ENCODE measurements around the gene ADAT1.

ADAT1 gene

GRCh38 chr16:75570396-75571065, 52.5 kb downstream of the ADAT1 start:
- no peak overlapping the region for H2AK5ac ChIP-seq (ENCODE audit: low read length, severe bottlenecking)
- H2BK12ac ChIP-seq (ENCODE audit: low read length in 2 of 2): no peak overlapping the region
- H4K8ac ChIP-seq (ENCODE audit: low read length): no peak overlapping the region
- no peak overlapping the region for H3K18ac ChIP-seq (ENCODE audit: low read depth in 1 of 2, low read length in 2 of 2)
- no peaks in the 10 kb centered on the region for H3K27me3 ChIP-seq (ENCODE audit: control insufficient read depth in 1 of 2, insufficient read depth in 1 of 2, low read length in 2 of 2)
- H2BK15ac ChIP-seq (ENCODE audit: low read depth, poor library complexity, severe bottlenecking): no peak overlapping the region
- WGBS: 94% methylated on average over 3 of the region's 5 CpGs
- no peak overlapping the region for H3K4me2 ChIP-seq (ENCODE audit: low read length, poor library complexity, severe bottlenecking)
- H2BK5ac ChIP-seq (ENCODE audit: low read depth, low read length, poor library complexity, severe bottlenecking): no peak overlapping the region
- H2BK120ac ChIP-seq (ENCODE audit: low read depth, low read length): no peak overlapping the region
- no peak overlapping the region for H2AFZ ChIP-seq (ENCODE audit: low read depth, low read length)
- H3K9me3 ChIP-seq (ENCODE audit: control insufficient read depth, low read length): no peaks in the 10 kb centered on the region
- peaks cover 6% of the 10 kb centered on the region for H3K4me1 ChIP-seq (ENCODE audit: control insufficient read depth, insufficient read depth, low read depth, low read length)
- peaks cover 63% of the 10 kb centered on the region for H3K79me1 ChIP-seq (replicated peaks; ENCODE audit: low read length, poor library complexity, severe bottlenecking)
- DNase-seq: no peak
- H3K27ac ChIP-seq (ENCODE audit: low read length, poor library complexity, severe bottlenecking): no peak overlapping the region
- no peak overlapping the region for H3K14ac ChIP-seq (ENCODE audit: low read length in 2 of 2)
- peaks cover 52 to 79% of the 10 kb centered on the region in 2 experiments for H3K36me3 ChIP-seq (ENCODE audit: control insufficient read depth in 1 of 2, insufficient read depth in 2 of 2, low read depth in 1 of 2, low read length in 2 of 2)
- no peak overlapping the region for H3K23ac ChIP-seq (ENCODE audit: low read length in 2 of 2)
- H3K4me3 ChIP-seq (ENCODE audit: insufficient read depth in 1 of 2, low read depth in 1 of 2, low read length in 2 of 2): no peak overlapping the region
- H3K9ac ChIP-seq (ENCODE audit: low read length): no peak overlapping the region
- H4K91ac ChIP-seq (ENCODE audit: low read length): no peak overlapping the region
- no peak overlapping the region for H3K4ac ChIP-seq (ENCODE audit: low read depth in 1 of 2, low read length in 2 of 2)

DNA sequence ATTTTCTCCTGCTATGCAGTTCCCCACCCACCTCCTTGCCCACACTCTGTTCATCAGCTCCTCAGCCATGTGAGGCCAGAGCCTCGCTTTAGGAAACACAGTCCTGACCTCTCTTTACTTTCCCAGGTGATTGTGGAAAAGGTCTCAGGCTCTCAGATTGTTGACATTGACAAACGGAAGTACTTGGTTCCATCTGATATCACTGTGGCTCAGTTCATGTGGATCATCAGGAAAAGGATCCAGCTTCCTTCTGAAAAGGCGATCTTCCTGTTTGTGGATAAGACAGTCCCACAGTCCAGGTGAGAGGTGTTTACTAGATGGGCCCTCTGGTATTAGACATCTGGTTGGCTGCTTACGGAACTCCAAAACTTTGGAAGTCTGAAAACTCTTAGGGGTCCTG, 55.2 kb downstream of the ADAT1 start:
- H3K4ac ChIP-seq (ENCODE audit: low read depth in 1 of 2, low read length in 2 of 2): no peak overlapping the region
- 96% methylated on average over 4 of the region's 4 CpGs for WGBS
- H2BK5ac ChIP-seq (ENCODE audit: low read depth, low read length, poor library complexity, severe bottlenecking): no peak overlapping the region
- no peak overlapping the region for H2BK120ac ChIP-seq (ENCODE audit: low read depth, low read length)
- H2BK12ac ChIP-seq (ENCODE audit: low read length in 2 of 2): no peak overlapping the region
- H3K4me2 ChIP-seq (ENCODE audit: low read length, poor library complexity, severe bottlenecking): no peak overlapping the region
- peak overlapping the region; percentile 91 for H3K9ac ChIP-seq (ENCODE audit: low read length)
- H4K8ac ChIP-seq (ENCODE audit: low read length): no peak overlapping the region
- no peak overlapping the region for H3K14ac ChIP-seq (ENCODE audit: low read length in 2 of 2)
- no peak overlapping the region for H2AK5ac ChIP-seq (ENCODE audit: low read length, severe bottlenecking)
- H3K18ac ChIP-seq (ENCODE audit: low read depth in 1 of 2, low read length in 2 of 2): no peak overlapping the region
- peaks cover 34 to 55% of the 10 kb centered on the region in 2 experiments for H3K36me3 ChIP-seq (ENCODE audit: control insufficient read depth in 1 of 2, insufficient read depth in 2 of 2, low read depth in 1 of 2, low read length in 2 of 2)
- no peak for DNase-seq
- H4K91ac ChIP-seq (ENCODE audit: low read length): no peak overlapping the region
- peaks cover 47% of the 10 kb centered on the region for H3K79me1 ChIP-seq (replicated peaks; ENCODE audit: low read length, poor library complexity, severe bottlenecking)
- no peaks in the 10 kb centered on the region for H3K9me3 ChIP-seq (ENCODE audit: control insufficient read depth, low read length)
- H3K4me3 ChIP-seq (ENCODE audit: insufficient read depth in 1 of 2, low read depth in 1 of 2, low read length in 2 of 2): no peak overlapping the region
- peaks cover 6% of the 10 kb centered on the region for H3K4me1 ChIP-seq (ENCODE audit: control insufficient read depth, insufficient read depth, low read depth, low read length)
- H2AFZ ChIP-seq (ENCODE audit: low read depth, low read length): no peak overlapping the region
- peaks cover 0 to 6% of the 10 kb centered on the region in 2 experiments for H3K27me3 ChIP-seq (ENCODE audit: control insufficient read depth in 1 of 2, insufficient read depth in 1 of 2, low read length in 2 of 2)
- H2BK15ac ChIP-seq (ENCODE audit: low read depth, poor library complexity, severe bottlenecking): no peak overlapping the region
- no peak overlapping the region for H3K27ac ChIP-seq (ENCODE audit: low read length, poor library complexity, severe bottlenecking)
- no peak overlapping the region for H3K23ac ChIP-seq (ENCODE audit: low read length in 2 of 2)

- H3K9ac ChIP-seq (ENCODE audit: low read length): peak overlapping the region; percentile 91
- peak overlapping the region; percentile 67 for H2BK120ac ChIP-seq (ENCODE audit: low read depth, low read length)
- peak overlapping the region; percentile 89 to 99 for H3K4me3 ChIP-seq (ENCODE audit: insufficient read depth in 1 of 2, low read depth in 1 of 2, low read length in 2 of 2)
- H3K18ac ChIP-seq (ENCODE audit: low read depth in 1 of 2, low read length in 2 of 2): peak overlapping the region; percentile 97 to 98
- H2BK15ac ChIP-seq (ENCODE audit: low read depth, poor library complexity, severe bottlenecking): no peak overlapping the region
- H3K4me1 ChIP-seq (ENCODE audit: control insufficient read depth, insufficient read depth, low read depth, low read length): peaks cover 6% of the 10 kb centered on the region
- H3K9me3 ChIP-seq (ENCODE audit: control insufficient read depth, low read length): no peaks in the 10 kb centered on the region
- peak overlapping the region; percentile 87 for H4K91ac ChIP-seq (ENCODE audit: low read length)
- peak overlapping the region in 1 of 2 experiments; percentile 5 for H3K23ac ChIP-seq (ENCODE audit: low read length in 2 of 2)
- H3K27ac ChIP-seq (ENCODE audit: low read length, poor library complexity, severe bottlenecking): no peak overlapping the region
- no peak overlapping the region for H4K8ac ChIP-seq (ENCODE audit: low read length)
- peak overlapping the region; percentile 83 for H2AFZ ChIP-seq (ENCODE audit: low read depth, low read length)
- peak overlapping the region; percentile 95 for H3K4me2 ChIP-seq (ENCODE audit: low read length, poor library complexity, severe bottlenecking)
- H3K79me1 ChIP-seq (replicated peaks; ENCODE audit: low read length, poor library complexity, severe bottlenecking): peaks cover 37% of the 10 kb centered on the region
- WGBS: 9% methylated on average over 29 of the region's 32 CpGs
- H3K14ac ChIP-seq (ENCODE audit: low read length in 2 of 2): peak overlapping the region in 1 of 2 experiments; percentile 82
- peaks cover 0 to 11% of the 10 kb centered on the region in 2 experiments for H3K27me3 ChIP-seq (ENCODE audit: control insufficient read depth in 1 of 2, insufficient read depth in 1 of 2, low read length in 2 of 2)
- H2BK5ac ChIP-seq (ENCODE audit: low read depth, low read length, poor library complexity, severe bottlenecking): no peak overlapping the region
- H3K4ac ChIP-seq (ENCODE audit: low read depth in 1 of 2, low read length in 2 of 2): peak overlapping the region; percentile 40 to 89
- peak overlapping the region in 1 of 2 experiments; percentile 43 for H2BK12ac ChIP-seq (ENCODE audit: low read length in 2 of 2)
- H2AK5ac ChIP-seq (ENCODE audit: low read length, severe bottlenecking): no peak overlapping the region
- peaks cover 24 to 44% of the 10 kb centered on the region in 2 experiments for H3K36me3 ChIP-seq (ENCODE audit: control insufficient read depth in 1 of 2, insufficient read depth in 2 of 2, low read depth in 1 of 2, low read length in 2 of 2)
- peak; percentile 20 for DNase-seq
Observed at GRCh38 chr16:75566758-75567255, 56.3 kb downstream of the ADAT1 start.

DNA sequence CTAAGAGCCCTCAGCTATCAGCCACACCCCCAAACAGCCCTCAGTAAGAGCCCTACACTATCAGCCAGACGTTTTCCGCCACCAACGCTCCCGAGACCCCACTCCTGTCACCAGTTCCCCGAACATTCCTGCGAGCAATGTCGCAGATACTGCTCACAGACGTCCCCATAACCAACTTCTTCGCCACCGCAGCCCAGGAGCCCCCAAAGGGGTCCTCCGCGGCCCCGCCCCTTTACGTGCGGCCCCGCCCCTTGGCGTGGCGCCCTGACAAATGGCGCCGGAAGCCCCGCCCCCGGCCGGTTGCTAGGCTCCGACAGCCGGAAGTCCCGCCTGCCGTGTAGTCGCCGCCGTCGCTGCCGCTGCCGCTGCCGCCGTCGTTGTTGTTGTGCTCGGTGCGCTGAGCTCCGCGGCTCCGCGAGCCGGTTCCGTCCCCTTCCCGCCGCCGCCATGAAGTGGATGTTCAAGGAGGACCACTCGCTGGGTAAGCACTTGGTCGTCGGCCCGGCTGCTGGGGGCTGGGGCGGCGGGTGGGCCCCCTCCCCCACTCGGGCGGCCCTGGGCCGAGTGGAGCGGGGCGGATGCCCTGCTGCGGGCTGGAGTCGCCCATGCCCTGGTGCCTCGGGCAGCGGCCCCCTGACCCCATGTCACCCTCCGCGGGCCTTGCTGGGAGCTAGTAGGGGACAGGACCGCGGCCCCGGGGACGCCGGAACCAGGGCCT, 56.9 kb downstream of the ADAT1 start, which contains the start of gene GABARAPL2:
Gene GABARAPL2 (plus strand): TSS at position 340 of the 718 bp plus-strand sequence. CDS start 108 bp downstream, at position 448.
- Histone ChIP-seq H4K91ac (ENCODE audit: low read length) (peak within 1 kb of the TSS; percentile 87), H3K14ac (ENCODE audit: low read length in 2 of 2) (peak within 1 kb of the TSS; percentile 9 to 82), H2AFZ (ENCODE audit: low read depth, low read length) (peak within 1 kb of the TSS; percentile 98), H2BK12ac (ENCODE audit: low read length in 2 of 2) (peak within 1 kb of the TSS; percentile 33 to 87), H3K4me2 (ENCODE audit: low read length, poor library complexity, severe bottlenecking) (peak within 1 kb of the TSS; percentile 97), H4K8ac (ENCODE audit: low read length) (peak within 1 kb of the TSS; percentile 69), H3K4me3 (ENCODE audit: insufficient read depth in 1 of 2, low read depth in 1 of 2, low read length in 2 of 2) (peak within 1 kb of the TSS; percentile 89 to 99), H3K79me1 (replicated peaks; ENCODE audit: low read length, poor library complexity, severe bottlenecking) (peaks cover 34% of the 10 kb centered on the region), H3K9me3 (ENCODE audit: control insufficient read depth, low read length) (no peaks in the 10 kb centered on the region), H3K4me1 (ENCODE audit: control insufficient read depth, insufficient read depth, low read depth, low read length) (peaks cover 6% of the 10 kb centered on the region), H2BK5ac (ENCODE audit: low read depth, low read length, poor library complexity, severe bottlenecking) (no peak within 1 kb of the TSS), H3K27ac (ENCODE audit: low read length, poor library complexity, severe bottlenecking) (no peak within 1 kb of the TSS), H3K36me3 (ENCODE audit: control insufficient read depth in 1 of 2, insufficient read depth in 2 of 2, low read depth in 1 of 2, low read length in 2 of 2) (peaks cover 20 to 38% of the 10 kb centered on the region in 2 experiments), H3K9ac (ENCODE audit: low read length) (peak within 1 kb of the TSS; percentile 91), H3K27me3 (ENCODE audit: control insufficient read depth in 1 of 2, insufficient read depth in 1 of 2, low read length in 2 of 2) (peaks cover 0 to 11% of the 10 kb centered on the region in 2 experiments), H3K18ac (ENCODE audit: low read depth in 1 of 2, low read length in 2 of 2) (peak within 1 kb of the TSS; percentile 97 to 98), H3K23ac (ENCODE audit: low read length in 2 of 2) (peak within 1 kb of the TSS in 1 of 2 experiments; percentile 90), H3K4ac (ENCODE audit: low read depth in 1 of 2, low read length in 2 of 2) (peak within 1 kb of the TSS; percentile 40 to 89), H2BK120ac (ENCODE audit: low read depth, low read length) (peak within 1 kb of the TSS; percentile 67), H2BK15ac (ENCODE audit: low read depth, poor library complexity, severe bottlenecking) (peak within 1 kb of the TSS; percentile 33), H2AK5ac (ENCODE audit: low read length, severe bottlenecking) (no peak within 1 kb of the TSS)
- WGBS: under 1% methylated on average over 68 of the region's 69 CpGs
- DNase-seq: peak; percentile 84
